H1 (cell line): ENCODE measurements around the gene GDPD4.

Source experiments
- CBX5 ChIP-seq: fragments of 300-800, 300-1000 bp; sonication (generic); IDR thresholded peaks from 2 replicates; pipeline ENCODE4 v1.7.1; 2016; ENCODE audit warnings: antibody characterized with exemption, low read length, low read depth
- POLR2A ChIP-seq, 2 experiments: IDR thresholded peaks; 1 replicate in 1 of 2; 2 replicates in 1 of 2; pipeline ENCODE4 v1.6.1; 2011; ENCODE audit warnings: low read depth in 2 of 2, low read length in 2 of 2, mild to moderate bottlenecking in 2 of 2; ENCODE audit errors: control extremely low read depth in 1 of 2
- POLR2AphosphoS5 ChIP-seq: IDR thresholded peaks from 2 replicates; pipeline ENCODE4 v1.6.1; 2011; ENCODE audit warnings: low read depth, low read length
- SIN3A ChIP-seq, 2 experiments: IDR thresholded peaks in 1 of 2; conservative IDR thresholded peaks in 1 of 2; 2 replicates each; pipeline ENCODE4 v1.6.1; 2011 to 2012; ENCODE audit warnings: low read length in 2 of 2, improper control_type of control experiment in 1 of 2, low read depth in 1 of 2, mild to moderate bottlenecking in 1 of 2
- SP2 ChIP-seq: IDR thresholded peaks from 2 replicates; pipeline ENCODE4 v1.6.1; 2012; ENCODE audit warnings: mild to moderate bottlenecking, low read length, inconsistent platforms
- ZNF274 ChIP-seq: IDR thresholded peaks from 2 replicates; pipeline ENCODE4 v1.7.0; 2012; ENCODE audit warnings: low read length, borderline replicate concordance; ENCODE audit errors: extremely low read depth

DNA sequence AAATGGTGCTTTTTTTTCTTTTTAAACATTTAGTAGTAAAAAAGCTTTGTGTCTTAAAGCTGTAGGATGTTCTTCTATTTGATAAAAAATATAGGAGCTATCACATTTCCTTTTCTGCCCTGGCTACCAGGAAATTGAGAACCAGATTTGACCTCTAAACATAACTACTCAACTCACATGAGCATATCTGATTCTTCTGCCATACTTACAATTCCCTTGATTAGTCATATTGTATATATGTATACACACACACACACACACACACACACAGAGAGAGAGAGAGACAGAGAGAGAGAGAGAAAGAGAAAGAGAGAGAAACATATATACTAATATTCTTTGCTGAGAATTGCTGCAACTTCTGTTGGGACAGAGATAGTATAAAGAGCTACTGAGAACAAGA is 23.0 kb upstream of the GDPD4 start:
- TF ChIP-seq ZNF274 = no peak
- no peak for TF ChIP-seq CBX5
- TF ChIP-seq POLR2A (IDR thresholded peaks at IDR 0.05; ENCODE audit: control extremely low read depth in 1 of 2, low read depth in 2 of 2, low read length in 2 of 2) = no peak
- TF ChIP-seq SP2 = no peak
- no peak for TF ChIP-seq SIN3A (conservative IDR thresholded peaks at IDR 0.05 in 1 of 2, IDR thresholded peaks at IDR 0.05 in 1 of 2; ENCODE audit: low read depth in 1 of 2, low read length in 2 of 2)
- TF ChIP-seq POLR2AphosphoS5 = no peak
